CD14-positive monocyte (primary cell): Measurements from ENCODE around the gene ADCY2. TPM values are rescaled to one million over a fixed set of nuclear protein-coding genes. Genes with fewer than 3 reads are reported as not detected.

ENCODE experiments used
- DNase-seq, 3 donors: peaks; one replicate each; pipeline ENCODE4 v3.0.0-alpha.2; 2011 to 2022
- H2AFZ ChIP-seq: 2 replicates; pipeline ENCODE4 v1.6.0; 2012; ENCODE audit warnings: mild to moderate bottlenecking, low read depth, low read length, inconsistent platforms; ENCODE audit not compliant: insufficient read depth, poor library complexity, severe bottlenecking
- H3K27ac ChIP-seq, 2 donors: 1 replicate in 1 of 2; 2 replicates in 1 of 2; pipeline ENCODE4 v1.5.1; 2012 to 2013; ENCODE audit warnings: low read length in 2 of 2, control low read depth in 1 of 2, inconsistent platforms in 1 of 2, low read depth in 1 of 2, mild to moderate bottlenecking in 1 of 2
- H3K27me3 ChIP-seq, 2 donors: one replicate each; pipeline versions ENCODE4 v1.6.0 to v1.6.1; 2011 to 2013; ENCODE audit warnings: low read length in 2 of 2; ENCODE audit not compliant: control insufficient read depth in 2 of 2, insufficient read depth in 2 of 2
- H3K36me3 ChIP-seq, 2 donors: replicated peaks in 1 of 2; 1 replicate in 1 of 2; 2 replicates in 1 of 2; pipeline versions ENCODE4 v1.5.1 to v1.6.1; 2012 to 2013; ENCODE audit warnings: low read length in 2 of 2, control low read depth in 1 of 2, inconsistent platforms in 1 of 2, mild to moderate bottlenecking in 1 of 2; ENCODE audit not compliant: insufficient read depth in 2 of 2, control insufficient read depth in 1 of 2
- H3K4me1 ChIP-seq, 2 donors: 1 replicate in 1 of 2; 2 replicates in 1 of 2; pipeline versions ENCODE4 v1.5.1 to v1.6.1; 2012 to 2013; ENCODE audit warnings: low read length in 2 of 2, control low read depth in 1 of 2, inconsistent platforms in 1 of 2, mild to moderate bottlenecking in 1 of 2, moderate library complexity in 1 of 2; ENCODE audit not compliant: insufficient read depth in 2 of 2, control insufficient read depth in 1 of 2
- H3K4me2 ChIP-seq: replicated peaks from 2 replicates; pipeline ENCODE3; 2012; ENCODE audit warnings: low read length, moderate library complexity, mild to moderate bottlenecking; ENCODE audit not compliant: poor library complexity, severe bottlenecking; ENCODE audit errors: extremely low read depth
- H3K4me3 ChIP-seq, 3 experiments: fragments of 200-600 bp in 1 of 3; sonication (generic) in 1 of 3; replicated peaks in 1 of 3; 1 replicate in 2 of 3; 2 replicates in 1 of 3; pipeline ENCODE4 v1.5.1; 2011 to 2013; ENCODE audit warnings: low read length in 3 of 3, mild to moderate bottlenecking in 3 of 3, control low read depth in 2 of 3, low read depth in 2 of 3, inconsistent platforms in 1 of 3, moderate library complexity in 1 of 3
- H3K79me2 ChIP-seq: 2 replicates; pipeline ENCODE4 v1.6.0; 2012; ENCODE audit warnings: mild to moderate bottlenecking, control low read depth, inconsistent platforms, low read length, moderate library complexity; ENCODE audit not compliant: insufficient read depth
- H3K9ac ChIP-seq: 2 replicates; pipeline ENCODE4 v1.6.0; 2017; ENCODE audit warnings: low read length, mild to moderate bottlenecking; ENCODE audit not compliant: insufficient read depth, poor library complexity, severe bottlenecking
- H3K9me3 ChIP-seq, 2 donors: replicated peaks in 1 of 2; 1 replicate in 1 of 2; 2 replicates in 1 of 2; pipeline versions ENCODE4 v1.5.1 to v1.6.1; 2012 to 2013; ENCODE audit warnings: low read length in 2 of 2, control low read depth in 1 of 2; ENCODE audit not compliant: control insufficient read depth in 1 of 2, insufficient read depth in 1 of 2
- H4K20me1 ChIP-seq: 2 replicates; pipeline ENCODE4 v1.6.0; 2012; ENCODE audit warnings: mild to moderate bottlenecking, low read length, control low read depth, moderate library complexity; ENCODE audit not compliant: insufficient read depth
- H3K27ac Mint-ChIP-seq, 7 donors: one replicate each; pipeline ENCODE4 v1.8.0; 2020; ENCODE audit warnings: mild to moderate bottlenecking in 7 of 7, mixed read lengths in 7 of 7, moderate library complexity in 6 of 7, inconsistent platforms in 2 of 7
- H3K27me3 Mint-ChIP-seq, 3 donors: one replicate each; pipeline ENCODE4 v1.8.0; 2021 to 2022; ENCODE audit warnings: low read depth in 3 of 3, mild to moderate bottlenecking in 3 of 3, mixed read lengths in 3 of 3, moderate library complexity in 3 of 3, inconsistent platforms in 1 of 3
- H3K36me3 Mint-ChIP-seq, 2 donors: one replicate each; pipeline ENCODE4 v1.8.0; 2020; ENCODE audit warnings: mixed read lengths in 2 of 2, inconsistent platforms in 1 of 2, mild to moderate bottlenecking in 1 of 2
- H3K4me1 Mint-ChIP-seq: one replicate; pipeline ENCODE4 v1.8.0; 2020; ENCODE audit warnings: mild to moderate bottlenecking, mixed read lengths
- H3K4me3 Mint-ChIP-seq, 2 donors: one replicate each; pipeline ENCODE4 v1.8.0; 2020; ENCODE audit warnings: mild to moderate bottlenecking in 2 of 2, mixed read lengths in 2 of 2, moderate library complexity in 1 of 2
- H3K9me3 Mint-ChIP-seq, 7 donors: one replicate each; pipeline ENCODE4 v1.8.0; 2020 to 2022; ENCODE audit warnings: mixed read lengths in 7 of 7, mild to moderate bottlenecking in 6 of 7, moderate library complexity in 6 of 7, inconsistent platforms in 2 of 7
- CTCF ChIP-seq: fragments of 200-600 bp; IDR thresholded peaks from one replicate; pipeline ENCODE4 v1.8.0; 2022; ENCODE audit warnings: antibody characterized with exemption, mild to moderate bottlenecking
- WGBS: methylation state at CpG from one replicate; pipeline ENCODE4 v1.1.5; 2013; ENCODE audit warnings: missing lambda C conversion rate; ENCODE audit not compliant: insufficient coverage; 5-methylcytosine and 5-hydroxymethylcytosine counted together
- intact Hi-C, 2 donors: fragments of 100-400 bp; cut with micrococcal nuclease; formaldehyde crosslinking; loops; one replicate each; pipeline versions ENCODE4 v1.15.0 to v1.15.1; 2023
- polyA plus RNA-seq, 3 donors: library from polyadenylated mRNA; depleted of rRNA in 1 of 3; unstranded in 2 of 3; stranded (reverse) in 1 of 3; fragments of 300-500 nt in 2 of 3; fragments of >200 nt in 1 of 3; fragmentation: Illumina TruSeq in 2 of 3; gene quantifications; 1 replicate in 2 of 3; 2 replicates in 1 of 3; pipeline ENCODE4 v1.2.3, GENCODE V29; 2012 to 2021

Gene ADCY2
- polyA plus RNA-seq, 3 donors = not detected

- TF ChIP-seq CTCF = no peak
- no peak overlapping the region for H2AFZ ChIP-seq
- peaks cover 0 to 3% (median 0%) of the 10 kb centered on the region in 7 donors for H3K9me3 Mint-ChIP-seq
- peaks cover 14% of the 10 kb centered on the region for H3K4me1 Mint-ChIP-seq
- H3K4me1 ChIP-seq = peaks cover 8 to 9% of the 10 kb centered on the region in 2 donors
- no peak overlapping the region for H3K27ac ChIP-seq
- H3K79me2 ChIP-seq = no peaks in the 10 kb centered on the region
- no peak for DNase-seq
- no peak overlapping the region for H3K4me3 ChIP-seq
- H3K27ac Mint-ChIP-seq = no peak overlapping the region
- H3K9me3 ChIP-seq = no peaks in the 10 kb centered on the region
- H3K4me2 ChIP-seq = no peak overlapping the region
- WGBS = 95% methylated on average over 8 of the region's 10 CpGs
- H3K4me3 Mint-ChIP-seq = no peak overlapping the region
- no peak overlapping the region for H3K9ac ChIP-seq
- no peaks in the 10 kb centered on the region for H3K36me3 Mint-ChIP-seq
- no peaks in the 10 kb centered on the region for H3K27me3 ChIP-seq
- H3K36me3 ChIP-seq = no peaks in the 10 kb centered on the region
- intact Hi-C loops = loop anchor here in 1 of 2 donors (10.0 kb wide), 1 partner anchor 1050 kb away; no protein-coding TSS in a partner anchor
- H3K27me3 Mint-ChIP-seq = peaks cover 0 to 1% (median 1%) of the 10 kb centered on the region in 3 donors
- H4K20me1 ChIP-seq = no peaks in the 10 kb centered on the region
Observed at GRCh38 chr5:7814816-7815215, 418.9 kb downstream of the ADCY2 start.

- DNase-seq = peak; percentile 63 to 76 (median 71)
- H3K4me1 ChIP-seq = peaks cover 8 to 9% of the 10 kb centered on the region in 2 donors
- no peak overlapping the region for H3K9ac ChIP-seq
- H3K27me3 Mint-ChIP-seq = peaks cover 0 to 3% (median 1%) of the 10 kb centered on the region in 3 donors
- peak overlapping the region; percentile 41 for H3K4me2 ChIP-seq
- no peaks in the 10 kb centered on the region for H3K79me2 ChIP-seq
- peak; percentile 92 for TF ChIP-seq CTCF
- no peaks in the 10 kb centered on the region for H4K20me1 ChIP-seq
- no peaks in the 10 kb centered on the region for H3K36me3 Mint-ChIP-seq
- H3K4me3 ChIP-seq = peak overlapping the region in 1 of 3 experiments; percentile 35
- no peaks in the 10 kb centered on the region for H3K27me3 ChIP-seq
- H2AFZ ChIP-seq = peak overlapping the region; percentile 80
- intact Hi-C loops = loop anchor here in 1 of 2 donors (10.0 kb wide), 1 partner anchor 1051 kb away; no protein-coding TSS in a partner anchor
- peak overlapping the region in 1 of 2 donors; percentile 62 for H3K4me3 Mint-ChIP-seq
- WGBS = 13% methylated on average over 5 of the region's 12 CpGs
- H3K9me3 Mint-ChIP-seq = peaks cover 0 to 3% (median 0%) of the 10 kb centered on the region in 7 donors
- H3K36me3 ChIP-seq = no peaks in the 10 kb centered on the region
- H3K27ac ChIP-seq = no peak overlapping the region
- H3K9me3 ChIP-seq = no peaks in the 10 kb centered on the region
- peak overlapping the region in 4 of 7 donors; percentile 30 to 74 (median 40) for H3K27ac Mint-ChIP-seq
- peaks cover 14% of the 10 kb centered on the region for H3K4me1 Mint-ChIP-seq
Observed at GRCh38 chr5:7815892-7816534, 420.1 kb downstream of the ADCY2 start.
